HCT116 (cell line): ENCODE results near the gene CALCOCO1.

Experiments used
- CBX3 ChIP-seq: IDR thresholded peaks from 2 replicates; pipeline ENCODE4 v1.6.1; 2012; ENCODE audit warnings: low read depth
- CEBPB ChIP-seq: IDR thresholded peaks from 2 replicates; pipeline ENCODE4 v1.6.1; 2012; ENCODE audit warnings: low read depth
- POLR2A ChIP-seq: IDR thresholded peaks from 2 replicates; pipeline ENCODE4 v1.7.0; 2011; ENCODE audit warnings: borderline replicate concordance; ENCODE audit not compliant: insufficient read depth, insufficient read length; ENCODE audit errors: extremely low read depth
- SP1 ChIP-seq: IDR thresholded peaks from 2 replicates; pipeline ENCODE4 v1.6.1; 2012; ENCODE audit warnings: low read depth
- TF ChIP-seq, protein P1 (sequence below), 3 experiments: fragments of 200-600 bp in 1 of 3; sonication (generic) in 1 of 3; IDR thresholded peaks in 2 of 3; conservative IDR thresholded peaks in 1 of 3; 2 replicates each; pipeline ENCODE4 v1.5.1; 2012 to 2017; ENCODE audit warnings: low read depth in 2 of 3, low read length in 2 of 3, antibody characterized with exemption in 1 of 3, borderline replicate concordance in 1 of 3, control low read depth in 1 of 3, mild to moderate bottlenecking in 1 of 3, mixed read lengths in 1 of 3, mixed run types in 1 of 3, moderate library complexity in 1 of 3; ENCODE audit not compliant: insufficient read depth in 1 of 3
- TF ChIP-seq, protein P2 (sequence below): IDR thresholded peaks from 2 replicates; pipeline ENCODE4 v1.6.1; 2012

DNA sequence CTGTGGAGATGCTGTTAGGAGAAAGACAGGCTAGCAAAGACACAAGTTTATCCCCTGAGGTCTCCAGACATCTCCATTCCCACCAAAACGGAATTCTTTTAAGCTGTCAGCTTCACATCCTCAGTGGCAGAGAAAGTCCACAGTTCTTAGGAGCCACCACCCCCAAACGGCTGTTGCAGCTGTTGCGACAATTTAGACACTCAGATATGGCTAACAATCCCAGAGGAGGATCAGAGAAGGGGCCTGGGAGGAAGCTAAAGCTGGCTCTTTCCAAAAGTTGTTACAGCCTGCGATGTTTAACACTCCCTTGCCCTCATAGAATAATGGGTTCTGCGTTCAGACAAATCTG, 49.5 kb downstream of the CALCOCO1 start:
- TF ChIP-seq, protein P1, sequence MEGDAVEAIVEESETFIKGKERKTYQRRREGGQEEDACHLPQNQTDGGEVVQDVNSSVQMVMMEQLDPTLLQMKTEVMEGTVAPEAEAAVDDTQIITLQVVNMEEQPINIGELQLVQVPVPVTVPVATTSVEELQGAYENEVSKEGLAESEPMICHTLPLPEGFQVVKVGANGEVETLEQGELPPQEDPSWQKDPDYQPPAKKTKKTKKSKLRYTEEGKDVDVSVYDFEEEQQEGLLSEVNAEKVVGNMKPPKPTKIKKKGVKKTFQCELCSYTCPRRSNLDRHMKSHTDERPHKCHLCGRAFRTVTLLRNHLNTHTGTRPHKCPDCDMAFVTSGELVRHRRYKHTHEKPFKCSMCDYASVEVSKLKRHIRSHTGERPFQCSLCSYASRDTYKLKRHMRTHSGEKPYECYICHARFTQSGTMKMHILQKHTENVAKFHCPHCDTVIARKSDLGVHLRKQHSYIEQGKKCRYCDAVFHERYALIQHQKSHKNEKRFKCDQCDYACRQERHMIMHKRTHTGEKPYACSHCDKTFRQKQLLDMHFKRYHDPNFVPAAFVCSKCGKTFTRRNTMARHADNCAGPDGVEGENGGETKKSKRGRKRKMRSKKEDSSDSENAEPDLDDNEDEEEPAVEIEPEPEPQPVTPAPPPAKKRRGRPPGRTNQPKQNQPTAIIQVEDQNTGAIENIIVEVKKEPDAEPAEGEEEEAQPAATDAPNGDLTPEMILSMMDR (IDR thresholded peaks at IDR 0.05 in 2 of 3, conservative IDR thresholded peaks at IDR 0.05 in 1 of 3; ENCODE audit: borderline replicate concordance in 1 of 3, insufficient read depth in 1 of 3, low read depth in 2 of 3, low read length in 2 of 3) = no peak
- TF ChIP-seq POLR2A = no peak
- no peak for TF ChIP-seq CBX3
- no peak for TF ChIP-seq CEBPB
- TF ChIP-seq SP1 = no peak
- TF ChIP-seq, protein P2, sequence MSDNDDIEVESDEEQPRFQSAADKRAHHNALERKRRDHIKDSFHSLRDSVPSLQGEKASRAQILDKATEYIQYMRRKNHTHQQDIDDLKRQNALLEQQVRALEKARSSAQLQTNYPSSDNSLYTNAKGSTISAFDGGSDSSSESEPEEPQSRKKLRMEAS = no peak
